ENCODE data around the gene HMCN2. TPM values are rescaled to one million over a fixed set of nuclear protein-coding genes. Genes with fewer than 3 reads are reported as not detected.

HMCN2 gene
- total RNA-seq, 1 donor from 2014 or later, result 1.6 TPM

GRCh38 chr9:130459151-130459550, 193.6 kb downstream of the HMCN2 start:
- ATAC-seq, result no peak

GRCh38 chr9:130459941-130460669, 194.5 kb downstream of the HMCN2 start:
- no peak for ATAC-seq

GRCh38 chr9:130461218-130461630, 195.7 kb downstream of the HMCN2 start:
- peak; percentile 50 for ATAC-seq

GRCh38 chr9:130461731-130462130, 196.2 kb downstream of the HMCN2 start:
- ATAC-seq, result no peak

GRCh38 chr9:130462685-130463540, 197.4 kb downstream of the HMCN2 start:
- no peak for ATAC-seq

GRCh38 chr9:130463763-130464745, 198.5 kb downstream of the HMCN2 start:
- ATAC-seq, result no peak

- ATAC-seq, result no peak
Measured at GRCh38 chr9:130465383-130466096, 200.0 kb downstream of the HMCN2 start.

- ATAC-seq, result peak; percentile 6
Measured at GRCh38 chr9:130466537-130467217, 201.1 kb downstream of the HMCN2 start.

GRCh38 chr9:130467316-130467715, 201.8 kb downstream of the HMCN2 start:
- no peak for ATAC-seq

- no peak for ATAC-seq
Measured at GRCh38 chr9:130468566-130468965, 203.0 kb downstream of the HMCN2 start.

- no peak for ATAC-seq
Measured at GRCh38 chr9:130470269-130470668, 204.7 kb downstream of the HMCN2 start.

- ATAC-seq, result no peak
Measured at GRCh38 chr9:130470950-130471349, 205.4 kb downstream of the HMCN2 start.

GRCh38 chr9:130471411-130472183, 206.0 kb downstream of the HMCN2 start:
- ATAC-seq, result no peak

- ATAC-seq, result no peak
Measured at GRCh38 chr9:130472184-130472705, 206.7 kb downstream of the HMCN2 start.

- ATAC-seq, result no peak
Measured at GRCh38 chr9:130473009-130473408, 207.4 kb downstream of the HMCN2 start.

- ATAC-seq, result no peak
Measured at GRCh38 chr9:130473566-130473965, 208.0 kb downstream of the HMCN2 start.

GRCh38 chr9:130474106-130474505, 208.5 kb downstream of the HMCN2 start:
- no peak for ATAC-seq

- no peak for ATAC-seq
Measured at GRCh38 chr9:130476151-130476730, 210.7 kb downstream of the HMCN2 start.

GRCh38 chr9:130477564-130477963, 212.0 kb downstream of the HMCN2 start:
- ATAC-seq, result peak; percentile 5

- no peak for ATAC-seq
Measured at GRCh38 chr9:130478152-130478551, 212.6 kb downstream of the HMCN2 start.

Measured in esophagus mucosa (tissue), 1 donor.